ENCODE results near the gene FUBP3.
A peak's percentile ranks its signal among the peaks of the same experiment; 100 is the strongest.

The FUBP3 gene

GRCh38 chr9:130635721-130636647, 56.6 kb downstream of the FUBP3 start:
- no peak for DNase-seq

GRCh38 chr9:130636648-130637020, 57.3 kb downstream of the FUBP3 start:
- DNase-seq = no peak

GRCh38 chr9:130638284-130639123, 59.1 kb downstream of the FUBP3 start:
- no peak for DNase-seq

GRCh38 chr9:130639124-130639765, 59.9 kb downstream of the FUBP3 start:
- no peak for DNase-seq

- no peak for DNase-seq
Observed at GRCh38 chr9:130639866-130640555, 60.6 kb downstream of the FUBP3 start.

GRCh38 chr9:130640681-130641080, 61.3 kb downstream of the FUBP3 start:
- no peak for DNase-seq

GRCh38 chr9:130642926-130643325, 63.5 kb downstream of the FUBP3 start:
- no peak for DNase-seq

GRCh38 chr9:130651221-130651620, 71.8 kb downstream of the FUBP3 start:
- DNase-seq = no peak

- DNase-seq = no peak
Observed at GRCh38 chr9:130651752-130652151, 72.4 kb downstream of the FUBP3 start.

GRCh38 chr9:130654879-130655278, 75.5 kb downstream of the FUBP3 start:
- no peak for DNase-seq

GRCh38 chr9:130658893-130659698, 79.7 kb downstream of the FUBP3 start:
- DNase-seq = no peak

- DNase-seq = no peak
Observed at GRCh38 chr9:130659699-130660248, 80.4 kb downstream of the FUBP3 start.

GRCh38 chr9:130660326-130660682, 80.9 kb downstream of the FUBP3 start:
- DNase-seq = no peak

GRCh38 chr9:130660683-130661450, 81.5 kb downstream of the FUBP3 start:
- DNase-seq = no peak

- no peak for DNase-seq
Observed at GRCh38 chr9:130661451-130662098, 82.2 kb downstream of the FUBP3 start.

- DNase-seq = no peak
Observed at GRCh38 chr9:130662099-130662969, 83.0 kb downstream of the FUBP3 start.

GRCh38 chr9:130662970-130663257, 83.5 kb downstream of the FUBP3 start:
- no peak for DNase-seq

GRCh38 chr9:130663258-130663976, 84.0 kb downstream of the FUBP3 start:
- peak in 1 of 2 donors; percentile 10 for DNase-seq

GRCh38 chr9:130663977-130664250, 84.5 kb downstream of the FUBP3 start:
- DNase-seq = no peak

All from CD4-positive, alpha-beta T cell treated with Interleukin-4 for 1 hour (primary cell).